A549 treated with dexamethasone at 1 μM for 4 hours (cell line): ENCODE results near the gene HEXB. TPM values are rescaled to one million over a fixed set of nuclear protein-coding genes. Genes with fewer than 3 reads are reported as not detected.

Experiments used
- total RNA-seq: library from RNA; stranded (reverse); fragments of 200-300 nt; extraction: Qiagen RNA extraction; gene quantifications from 5 replicates; pipeline ENCODE4 v1.2.3, GENCODE V29; 2022

Gene HEXB
- total RNA-seq, result 102 to 119 TPM (median 114 TPM) in 5 replicates

GRCh38 chr5:74684900-74685851, at the start of gene HEXB:
HEXB (plus strand) TSS chr5:74685233; CDS start chr5:74685261, 28 bp downstream.

GRCh38 chr5:74640450-74640953, 44.5 kb upstream of the HEXB start, which contains the start of gene ENC1:
ENC1 (minus strand) TSS chr5:74640728; CDS start chr5:74636485, 4,243 bp downstream.

GRCh38 chr5:74766849-74767578, 82.0 kb downstream of the HEXB start, which contains the start of the genes GFM2 and NSA2:
GFM2 (minus strand) TSS chr5:74767117; CDS start chr5:74763742, 3,375 bp downstream.
NSA2 (plus strand) TSS chr5:74767249; CDS start chr5:74767361, 112 bp downstream.

Other genes starting within 250 kb of the HEXB start
- 3.4 to 4.0 TPM (median 3.6 TPM) in 5 replicates for gene ENC1, start 44.5 kb upstream of the HEXB start, total RNA-seq
- gene GFM2, start 81.9 kb downstream of the HEXB start, total RNA-seq, result 21.2 to 26.1 TPM (median 23.3 TPM) in 5 replicates
- gene NSA2, start 82.0 kb downstream of the HEXB start, total RNA-seq, result 122 to 137 TPM (median 130 TPM) in 5 replicates
- 4.2 to 8.3 TPM (median 7.1 TPM) in 5 replicates for gene FAM169A, start 181.2 kb downstream of the HEXB start, total RNA-seq